Panc1 (cell line): ENCODE measurements around the gene NUTF2. TPM values are rescaled to one million over a fixed set of nuclear protein-coding genes. Genes with fewer than 3 reads are reported as not detected.

Experiments used
- ATAC-seq: fragments of 200-7000 bp; cut with Tn5 transposase; 2 replicates; pipeline ENCODE4 v1.9.1; 2020; ENCODE audit warnings: mild to moderate bottlenecking, moderate library complexity
- BruUV-seq: library from RNA; stranded (reverse); fragments of 400-500 nt; replicated peaks from 2 replicates; lab custom pipeline; 2021; lab: Mats Ljungman, UMichigan
- CTCF ChIA-PET: fragments of 300-600 bp; sonication (Branson Sonifier 250); formaldehyde crosslinking; loops from one replicate; lab custom pipeline; 2022; ENCODE audit warnings: antibody characterized with exemption; lab: Charles Lee
- POLR2A ChIA-PET: fragments of 300-600 bp; sonication (Branson Sonifier 250); formaldehyde crosslinking; loops from one replicate; lab custom pipeline; 2022; ENCODE audit warnings: antibody characterized with exemption; lab: Charles Lee
- DNase-seq: peaks from one replicate; pipeline ENCODE4 v3.0.0-alpha.2; 2010; ENCODE audit warnings: low read depth, low spot score
- H3K27ac ChIP-seq: 2 replicates; pipeline ENCODE4 v1.5.1; 2011; ENCODE audit warnings: mild to moderate bottlenecking, low read length, inconsistent platforms
- H3K27me3 ChIP-seq: fragments of 200-500 bp; sonication (Bioruptor generic); 2 replicates; pipeline ENCODE4 v1.6.0; 2014; ENCODE audit warnings: low read length, inconsistent platforms; ENCODE audit not compliant: control insufficient read depth, insufficient read depth
- H3K36me3 ChIP-seq: fragments of 200-500 bp; sonication (Bioruptor generic); 2 replicates; pipeline ENCODE4 v1.5.1; 2014; ENCODE audit warnings: inconsistent platforms, mild to moderate bottlenecking, low read length, moderate library complexity; ENCODE audit not compliant: control insufficient read depth, insufficient read depth
- H3K4me1 ChIP-seq: 2 replicates; pipeline ENCODE4 v1.5.1; 2011; ENCODE audit warnings: inconsistent platforms, mild to moderate bottlenecking, low read length, moderate library complexity; ENCODE audit not compliant: control insufficient read depth, insufficient read depth
- H3K4me3 ChIP-seq, 2 experiments: 2 replicates each; pipeline ENCODE4 v1.5.1; 2011 to 2012; ENCODE audit warnings: low read depth in 2 of 2, low read length in 2 of 2, mild to moderate bottlenecking in 2 of 2, inconsistent platforms in 1 of 2, moderate library complexity in 1 of 2
- H3K9me3 ChIP-seq: fragments of 200-500 bp; sonication (Bioruptor generic); 2 replicates; pipeline ENCODE4 v1.5.1; 2014; ENCODE audit warnings: low read depth, mild to moderate bottlenecking, inconsistent platforms, low read length, moderate library complexity; ENCODE audit not compliant: control insufficient read depth, insufficient read depth
- POLR2AphosphoS5 ChIP-seq: IDR thresholded peaks from 2 replicates; pipeline ENCODE4 v1.6.1; 2012; ENCODE audit warnings: mild to moderate bottlenecking, low read depth, low read length, moderate library complexity
- SIN3A ChIP-seq: IDR thresholded peaks from 2 replicates; pipeline ENCODE4 v1.6.1; 2012; ENCODE audit warnings: low read depth, mild to moderate bottlenecking, low read length, moderate library complexity, borderline replicate concordance; ENCODE audit not compliant: insufficient read depth
- TCF7L2 ChIP-seq: IDR thresholded peaks from 2 replicates; pipeline ENCODE4 v1.6.1; 2011; ENCODE audit warnings: mild to moderate bottlenecking, low read depth, low read length, inconsistent platforms
- in situ Hi-C: cut with HindIII; loops from 2 replicates; pipeline ENCODE4 v1.10.0; 2016; ENCODE audit warnings: low sequenced_read_pairs, low pct_unique_long_range_greater_than_20kb
- intact Hi-C: fragments of 100-400 bp; cut with micrococcal nuclease; formaldehyde crosslinking; loops from one replicate; pipeline ENCODE4 v1.10.0; 2022; ENCODE audit not compliant: unreplicated experiment
- total RNA-seq: library from RNA; stranded (reverse); gene quantifications from one replicate; pipeline ENCODE4 v1.2.1, GENCODE V29; 2021; ENCODE audit not compliant: unreplicated experiment
- TF ChIP-seq, protein P1 (sequence below), 2 experiments: IDR thresholded peaks; 2 replicates each; pipeline ENCODE4 v1.6.1; 2011 to 2012; ENCODE audit warnings: low read depth in 2 of 2, control low read depth in 1 of 2, low read length in 1 of 2, mild to moderate bottlenecking in 1 of 2, moderate library complexity in 1 of 2; ENCODE audit not compliant: insufficient read depth in 1 of 2
- TF ChIP-seq, protein P2 (sequence below): fragments of 450-650 bp; IDR thresholded peaks from 2 replicates; pipeline ENCODE4 v1.5.1; 2017; ENCODE audit warnings: mild to moderate bottlenecking

NUTF2 gene
- total RNA-seq, 1 experiment from 2014 or later = 119 TPM

GRCh38 chr16:67807148-67807682, 39.5 kb upstream of the NUTF2 start:
- Histone ChIP-seq H3K27me3 (no peaks in the 10 kb centered on the region), H3K4me3 (peak overlapping the region; percentile 92 to 96), H3K27ac (peak overlapping the region; percentile 75), H3K36me3 (no peaks in the 10 kb centered on the region; the same call in 1 of the 2 replicates), H3K4me1 (peaks cover 9% of the 10 kb centered on the region), H3K9me3 (no peaks in the 10 kb centered on the region)
- BruUV-seq = no TSS peak
- no peak for DNase-seq
- ChIA-PET POLR2A (interaction anchor here (0.5 to 0.6 kb wide), 4 partner anchors 15 to 114 kb away, joined by 3 to 7 read pairs (median 5); no protein-coding TSS in a partner anchor), CTCF (interaction anchor here (1.3 to 1.9 kb wide), 2 partner anchors 9 to 134 kb away, joined by 4 to 9 read pairs; no protein-coding TSS in a partner anchor)
- peak; percentile 49 for ATAC-seq
- intact Hi-C loops (loop anchor here (10.0 kb wide), 1 partner anchor 132 kb away; no protein-coding TSS in a partner anchor), in situ Hi-C loops (no loop called here)
- no peak for TF ChIP-seq TCF7L2
- TF ChIP-seq, protein P1, sequence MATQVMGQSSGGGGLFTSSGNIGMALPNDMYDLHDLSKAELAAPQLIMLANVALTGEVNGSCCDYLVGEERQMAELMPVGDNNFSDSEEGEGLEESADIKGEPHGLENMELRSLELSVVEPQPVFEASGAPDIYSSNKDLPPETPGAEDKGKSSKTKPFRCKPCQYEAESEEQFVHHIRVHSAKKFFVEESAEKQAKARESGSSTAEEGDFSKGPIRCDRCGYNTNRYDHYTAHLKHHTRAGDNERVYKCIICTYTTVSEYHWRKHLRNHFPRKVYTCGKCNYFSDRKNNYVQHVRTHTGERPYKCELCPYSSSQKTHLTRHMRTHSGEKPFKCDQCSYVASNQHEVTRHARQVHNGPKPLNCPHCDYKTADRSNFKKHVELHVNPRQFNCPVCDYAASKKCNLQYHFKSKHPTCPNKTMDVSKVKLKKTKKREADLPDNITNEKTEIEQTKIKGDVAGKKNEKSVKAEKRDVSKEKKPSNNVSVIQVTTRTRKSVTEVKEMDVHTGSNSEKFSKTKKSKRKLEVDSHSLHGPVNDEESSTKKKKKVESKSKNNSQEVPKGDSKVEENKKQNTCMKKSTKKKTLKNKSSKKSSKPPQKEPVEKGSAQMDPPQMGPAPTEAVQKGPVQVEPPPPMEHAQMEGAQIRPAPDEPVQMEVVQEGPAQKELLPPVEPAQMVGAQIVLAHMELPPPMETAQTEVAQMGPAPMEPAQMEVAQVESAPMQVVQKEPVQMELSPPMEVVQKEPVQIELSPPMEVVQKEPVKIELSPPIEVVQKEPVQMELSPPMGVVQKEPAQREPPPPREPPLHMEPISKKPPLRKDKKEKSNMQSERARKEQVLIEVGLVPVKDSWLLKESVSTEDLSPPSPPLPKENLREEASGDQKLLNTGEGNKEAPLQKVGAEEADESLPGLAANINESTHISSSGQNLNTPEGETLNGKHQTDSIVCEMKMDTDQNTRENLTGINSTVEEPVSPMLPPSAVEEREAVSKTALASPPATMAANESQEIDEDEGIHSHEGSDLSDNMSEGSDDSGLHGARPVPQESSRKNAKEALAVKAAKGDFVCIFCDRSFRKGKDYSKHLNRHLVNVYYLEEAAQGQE (IDR thresholded peaks at IDR 0.05; ENCODE audit: insufficient read depth in 1 of 2, low read depth in 2 of 2, low read length in 1 of 2) = no peak

GRCh38 chr16:67811899-67812298, 34.8 kb upstream of the NUTF2 start:
- H3K4me3 ChIP-seq = no peak overlapping the region
- no peak for DNase-seq
- in situ Hi-C loops (no loop called here), intact Hi-C loops (no loop called here)
- CTCF ChIA-PET = no interaction called here
- BruUV-seq = no TSS peak
- H3K9me3 ChIP-seq = no peaks in the 10 kb centered on the region
- TF ChIP-seq, protein P1 (IDR thresholded peaks at IDR 0.05; ENCODE audit: insufficient read depth in 1 of 2, low read depth in 2 of 2, low read length in 1 of 2) = no peak
- TF ChIP-seq SIN3A (no peak), TCF7L2 (no peak), POLR2AphosphoS5 (no peak)
- TF ChIP-seq, protein P2, sequence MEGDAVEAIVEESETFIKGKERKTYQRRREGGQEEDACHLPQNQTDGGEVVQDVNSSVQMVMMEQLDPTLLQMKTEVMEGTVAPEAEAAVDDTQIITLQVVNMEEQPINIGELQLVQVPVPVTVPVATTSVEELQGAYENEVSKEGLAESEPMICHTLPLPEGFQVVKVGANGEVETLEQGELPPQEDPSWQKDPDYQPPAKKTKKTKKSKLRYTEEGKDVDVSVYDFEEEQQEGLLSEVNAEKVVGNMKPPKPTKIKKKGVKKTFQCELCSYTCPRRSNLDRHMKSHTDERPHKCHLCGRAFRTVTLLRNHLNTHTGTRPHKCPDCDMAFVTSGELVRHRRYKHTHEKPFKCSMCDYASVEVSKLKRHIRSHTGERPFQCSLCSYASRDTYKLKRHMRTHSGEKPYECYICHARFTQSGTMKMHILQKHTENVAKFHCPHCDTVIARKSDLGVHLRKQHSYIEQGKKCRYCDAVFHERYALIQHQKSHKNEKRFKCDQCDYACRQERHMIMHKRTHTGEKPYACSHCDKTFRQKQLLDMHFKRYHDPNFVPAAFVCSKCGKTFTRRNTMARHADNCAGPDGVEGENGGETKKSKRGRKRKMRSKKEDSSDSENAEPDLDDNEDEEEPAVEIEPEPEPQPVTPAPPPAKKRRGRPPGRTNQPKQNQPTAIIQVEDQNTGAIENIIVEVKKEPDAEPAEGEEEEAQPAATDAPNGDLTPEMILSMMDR = no peak
- no peaks in the 10 kb centered on the region for H3K36me3 ChIP-seq
- H3K4me1 ChIP-seq = 0 out of 2 replicates have a peak, but pooled peaks cover 3% of the 10 kb centered on the region
- H3K27me3 ChIP-seq = no peaks in the 10 kb centered on the region
- POLR2A ChIA-PET = no interaction called here
- no peak for ATAC-seq
- no peak overlapping the region for H3K27ac ChIP-seq
